SK-N-SH treated with all-trans-retinoic acid at 6 μM for 48 hours (cell line): ENCODE measurements around the gene SBF2.

Experiments
- PPARA ChIP-seq: fragments of 250-450 bp; sonication (Bioruptor Pico); IDR thresholded peaks from 2 replicates; pipeline ENCODE4 v1.5.0; 2020; ENCODE audit warnings: mild to moderate bottlenecking, borderline replicate concordance
- ZC3H10 ChIP-seq: fragments of 250-450 bp; sonication (Bioruptor Pico); IDR thresholded peaks from 2 replicates; pipeline ENCODE4 v1.5.1; 2021; ENCODE audit warnings: mild to moderate bottlenecking, moderate library complexity
- ZFP30 ChIP-seq: fragments of 450-650 bp; formaldehyde crosslinking; IDR thresholded peaks from 2 replicates; pipeline ENCODE4 v1.5.0; 2022; ENCODE audit warnings: mild to moderate bottlenecking, moderate library complexity
- ZNF8 ChIP-seq: fragments of 450-650 bp; formaldehyde crosslinking; IDR thresholded peaks from 2 replicates; pipeline ENCODE4 v1.5.0; 2020; ENCODE audit warnings: mild to moderate bottlenecking, moderate library complexity
- TF ChIP-seq, protein P1 (sequence below): fragments of 250-450 bp; sonication (Bioruptor Pico); IDR thresholded peaks from 2 replicates; pipeline ENCODE4 v1.8.0; 2020; ENCODE audit warnings: mild to moderate bottlenecking, moderate library complexity, borderline replicate concordance

- TF ChIP-seq, protein P1, sequence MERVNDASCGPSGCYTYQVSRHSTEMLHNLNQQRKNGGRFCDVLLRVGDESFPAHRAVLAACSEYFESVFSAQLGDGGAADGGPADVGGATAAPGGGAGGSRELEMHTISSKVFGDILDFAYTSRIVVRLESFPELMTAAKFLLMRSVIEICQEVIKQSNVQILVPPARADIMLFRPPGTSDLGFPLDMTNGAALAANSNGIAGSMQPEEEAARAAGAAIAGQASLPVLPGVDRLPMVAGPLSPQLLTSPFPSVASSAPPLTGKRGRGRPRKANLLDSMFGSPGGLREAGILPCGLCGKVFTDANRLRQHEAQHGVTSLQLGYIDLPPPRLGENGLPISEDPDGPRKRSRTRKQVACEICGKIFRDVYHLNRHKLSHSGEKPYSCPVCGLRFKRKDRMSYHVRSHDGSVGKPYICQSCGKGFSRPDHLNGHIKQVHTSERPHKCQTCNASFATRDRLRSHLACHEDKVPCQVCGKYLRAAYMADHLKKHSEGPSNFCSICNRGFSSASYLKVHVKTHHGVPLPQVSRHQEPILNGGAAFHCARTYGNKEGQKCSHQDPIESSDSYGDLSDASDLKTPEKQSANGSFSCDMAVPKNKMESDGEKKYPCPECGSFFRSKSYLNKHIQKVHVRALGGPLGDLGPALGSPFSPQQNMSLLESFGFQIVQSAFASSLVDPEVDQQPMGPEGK (CRISPR knock-in tag), result no peak
- TF ChIP-seq ZC3H10 (CRISPR knock-in tag), result no peak
- TF ChIP-seq ZFP30 (CRISPR knock-in tag), result no peak
- TF ChIP-seq ZNF8 (CRISPR knock-in tag), result no peak
- no peak for TF ChIP-seq PPARA (CRISPR knock-in tag)
Measured at GRCh38 chr11:10268746-10269488, 25.1 kb downstream of the SBF2 start.
